CD4-positive, alpha-beta T cell treated with Interleukin-12 subunit alpha and Interleukin-12 subunit beta, for 1 hour (primary cell): Measurements from ENCODE around the gene STRN4.
"Not testable (repeated sequence)": the region's sequence is repeated elsewhere in the genome, so short reads cannot be mapped to it uniquely, and the experiment has no call there.

ENCODE experiments used
- DNase-seq: peaks from one replicate; pipeline ENCODE4 v3.0.0-alpha.2; 2020

STRN4 gene

GRCh38 chr19:46746281-46747057, at the start of gene STRN4:
TSS of gene STRN4 (minus strand) at chr19:46746450. CDS start at chr19:46746430, 20 bp downstream.
- peak; percentile 70 for DNase-seq

- DNase-seq, result peak; percentile 73
These were observed 45.7 kb upstream of the STRN4 start for GRCh38 chr19:46791944-46792343.

GRCh38 chr19:46789371-46789770, 43.1 kb upstream of the STRN4 start:
- DNase-seq, result no peak

- no peak for DNase-seq
These were observed 42.7 kb upstream of the STRN4 start for GRCh38 chr19:46788968-46789338.

GRCh38 chr19:46788262-46788967, 42.2 kb upstream of the STRN4 start, which contains the start of gene SLC1A5:
TSS of gene SLC1A5 (minus strand) at chr19:46788594. CDS start at chr19:46787965, 629 bp downstream.
- DNase-seq, result peak; percentile 99

- peak; percentile 39 for DNase-seq
These were observed 41.3 kb upstream of the STRN4 start for GRCh38 chr19:46787331-46788261.

GRCh38 chr19:46787040-46787330, 40.7 kb upstream of the STRN4 start:
- DNase-seq, result no peak

- DNase-seq, result peak; percentile 84
These were observed 40.2 kb upstream of the STRN4 start for GRCh38 chr19:46786236-46787039.

GRCh38 chr19:46785980-46786235, 39.7 kb upstream of the STRN4 start:
- DNase-seq, result no peak

GRCh38 chr19:46785054-46785979, 39.1 kb upstream of the STRN4 start:
- DNase-seq, result no peak

- DNase-seq, result peak; percentile 47
These were observed 38.2 kb upstream of the STRN4 start for GRCh38 chr19:46784262-46785053.

- no peak for DNase-seq
These were observed 37.4 kb upstream of the STRN4 start for GRCh38 chr19:46783670-46784069.

GRCh38 chr19:46782355-46783019, 36.2 kb upstream of the STRN4 start:
- no peak for DNase-seq

- not testable (repeated sequence) for DNase-seq
These were observed 31.9 kb upstream of the STRN4 start for GRCh38 chr19:46777956-46778645.

- DNase-seq, result no peak
These were observed 31.0 kb upstream of the STRN4 start for GRCh38 chr19:46776927-46777911.

GRCh38 chr19:46775642-46776258, 29.5 kb upstream of the STRN4 start:
- no peak for DNase-seq

- no peak for DNase-seq
These were observed 26.8 kb upstream of the STRN4 start for GRCh38 chr19:46773018-46773399.
